WERI-Rb-1 (cell line): Measurements from ENCODE around the gene RELCH.

Experiments used
- DNase-seq: peaks from one replicate; pipeline ENCODE4 v3.0.0-alpha.2; 2020
- H3K27ac ChIP-seq: fragments of 250-450 bp; sonication (Bioruptor Pico); 2 replicates; pipeline ENCODE4 v1.5.1; 2020; ENCODE audit warnings: mild to moderate bottlenecking, moderate library complexity
- H3K27me3 ChIP-seq: fragments of 250-450 bp; sonication (Bioruptor Pico); 2 replicates; pipeline ENCODE4 v1.5.1; 2021; ENCODE audit warnings: mild to moderate bottlenecking, low read depth, moderate library complexity; ENCODE audit not compliant: insufficient read depth, severe bottlenecking
- H3K36me3 ChIP-seq: fragments of 250-450 bp; sonication (Bioruptor Pico); 2 replicates; pipeline ENCODE4 v1.5.1; 2020; ENCODE audit warnings: mild to moderate bottlenecking, moderate library complexity
- H3K4me3 ChIP-seq: 2 replicates; pipeline ENCODE4 v1.5.1; 2011; ENCODE audit warnings: low read depth, mild to moderate bottlenecking, control low read depth, low read length
- H3K9me3 ChIP-seq: fragments of 250-450 bp; sonication (Bioruptor Pico); 2 replicates; pipeline ENCODE4 v1.5.1; 2021; ENCODE audit warnings: mild to moderate bottlenecking, moderate library complexity; ENCODE audit not compliant: severe bottlenecking
- TF ChIP-seq, protein P1 (sequence below): IDR thresholded peaks from 2 replicates; pipeline ENCODE4 v1.5.1; 2011; ENCODE audit warnings: low read depth, mild to moderate bottlenecking, control low read depth, inconsistent platforms, low read length

RELCH gene

GRCh38 chr18:62226047-62226446 is 39.0 kb downstream of the RELCH start:
- H3K9me3 ChIP-seq: no peaks in the 10 kb centered on the region
- H3K27me3 ChIP-seq: no peaks in the 10 kb centered on the region
- no peak for DNase-seq
- TF ChIP-seq, protein P1, sequence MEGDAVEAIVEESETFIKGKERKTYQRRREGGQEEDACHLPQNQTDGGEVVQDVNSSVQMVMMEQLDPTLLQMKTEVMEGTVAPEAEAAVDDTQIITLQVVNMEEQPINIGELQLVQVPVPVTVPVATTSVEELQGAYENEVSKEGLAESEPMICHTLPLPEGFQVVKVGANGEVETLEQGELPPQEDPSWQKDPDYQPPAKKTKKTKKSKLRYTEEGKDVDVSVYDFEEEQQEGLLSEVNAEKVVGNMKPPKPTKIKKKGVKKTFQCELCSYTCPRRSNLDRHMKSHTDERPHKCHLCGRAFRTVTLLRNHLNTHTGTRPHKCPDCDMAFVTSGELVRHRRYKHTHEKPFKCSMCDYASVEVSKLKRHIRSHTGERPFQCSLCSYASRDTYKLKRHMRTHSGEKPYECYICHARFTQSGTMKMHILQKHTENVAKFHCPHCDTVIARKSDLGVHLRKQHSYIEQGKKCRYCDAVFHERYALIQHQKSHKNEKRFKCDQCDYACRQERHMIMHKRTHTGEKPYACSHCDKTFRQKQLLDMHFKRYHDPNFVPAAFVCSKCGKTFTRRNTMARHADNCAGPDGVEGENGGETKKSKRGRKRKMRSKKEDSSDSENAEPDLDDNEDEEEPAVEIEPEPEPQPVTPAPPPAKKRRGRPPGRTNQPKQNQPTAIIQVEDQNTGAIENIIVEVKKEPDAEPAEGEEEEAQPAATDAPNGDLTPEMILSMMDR: no peak
- no peak overlapping the region for H3K27ac ChIP-seq
- no peak overlapping the region for H3K4me3 ChIP-seq
- H3K36me3 ChIP-seq: peaks cover 57% of the 10 kb centered on the region

DNA sequence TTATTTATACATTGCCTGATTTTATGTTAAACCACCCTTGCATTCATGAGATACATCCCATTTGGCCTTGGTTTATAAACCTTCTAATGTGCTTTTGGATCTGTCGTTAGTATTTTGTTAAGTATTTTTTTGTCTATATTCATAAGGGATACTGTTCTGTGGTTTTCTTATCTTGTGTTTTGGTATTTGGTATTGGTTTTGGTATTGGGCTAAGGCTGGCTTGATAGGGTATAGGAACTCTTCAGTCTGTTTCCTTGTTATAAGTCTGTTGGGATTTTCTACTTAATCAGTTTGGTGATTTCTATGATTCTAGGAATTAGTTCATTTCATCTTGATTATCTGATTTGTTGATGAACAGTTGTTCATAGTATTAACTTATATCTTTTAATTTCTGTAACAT is 49.2 kb downstream of the RELCH start:
- TF ChIP-seq, protein P1: no peak
- no peaks in the 10 kb centered on the region for H3K27me3 ChIP-seq
- H3K27ac ChIP-seq: no peak overlapping the region
- H3K4me3 ChIP-seq: no peak overlapping the region
- H3K36me3 ChIP-seq: peaks cover 13% of the 10 kb centered on the region
- no peak for DNase-seq
- no peaks in the 10 kb centered on the region for H3K9me3 ChIP-seq

DNA sequence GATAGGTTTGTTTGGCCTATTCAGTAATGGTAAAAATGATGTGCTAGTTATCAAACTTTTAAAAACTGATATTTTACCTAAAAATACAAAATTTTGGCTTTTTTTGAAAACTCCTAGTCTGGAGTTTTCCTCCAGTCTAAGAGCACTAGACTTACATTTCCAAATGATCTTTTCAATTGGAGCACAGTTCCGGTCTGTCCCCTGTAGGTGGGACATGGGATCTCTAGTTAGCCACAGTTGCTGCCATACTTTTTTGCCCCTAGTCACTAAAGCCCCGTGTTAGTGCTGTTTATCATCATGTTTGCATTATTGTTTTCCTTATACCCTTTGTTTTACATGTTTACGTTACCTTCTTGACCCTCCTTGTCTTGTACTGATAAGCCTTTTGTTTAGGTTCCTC is 52.4 kb downstream of the RELCH start:
- H3K27ac ChIP-seq: no peak overlapping the region
- H3K27me3 ChIP-seq: no peaks in the 10 kb centered on the region
- no peaks in the 10 kb centered on the region for H3K9me3 ChIP-seq
- peaks cover 3% of the 10 kb centered on the region for H3K36me3 ChIP-seq
- no peak overlapping the region for H3K4me3 ChIP-seq
- TF ChIP-seq, protein P1: no peak
- no peak for DNase-seq

DNA sequence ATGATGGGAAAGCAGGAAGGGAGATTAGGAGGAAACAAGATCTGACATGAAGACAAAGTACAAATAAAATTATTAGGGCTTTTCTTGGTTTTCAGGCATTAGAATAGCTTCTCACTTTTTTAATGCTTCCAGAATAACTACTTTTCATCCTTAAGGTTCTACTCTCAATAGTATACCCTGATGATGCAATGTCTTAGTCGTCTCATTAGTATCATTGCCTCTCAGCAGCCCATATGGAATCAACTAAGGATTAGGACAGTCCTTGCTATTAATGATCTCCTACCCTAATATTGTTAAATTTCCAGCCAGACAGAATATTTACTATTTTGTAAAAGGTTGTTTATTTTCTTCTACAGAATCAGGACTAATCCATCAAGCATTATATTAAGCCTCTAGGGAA is 55.9 kb downstream of the RELCH start:
- Histone ChIP-seq H3K9me3 (no peaks in the 10 kb centered on the region), H3K27me3 (no peaks in the 10 kb centered on the region), H3K36me3 (no peaks in the 10 kb centered on the region), H3K27ac (no peak overlapping the region), H3K4me3 (no peak overlapping the region)
- no peak for DNase-seq
- TF ChIP-seq, protein P1: no peak

DNA sequence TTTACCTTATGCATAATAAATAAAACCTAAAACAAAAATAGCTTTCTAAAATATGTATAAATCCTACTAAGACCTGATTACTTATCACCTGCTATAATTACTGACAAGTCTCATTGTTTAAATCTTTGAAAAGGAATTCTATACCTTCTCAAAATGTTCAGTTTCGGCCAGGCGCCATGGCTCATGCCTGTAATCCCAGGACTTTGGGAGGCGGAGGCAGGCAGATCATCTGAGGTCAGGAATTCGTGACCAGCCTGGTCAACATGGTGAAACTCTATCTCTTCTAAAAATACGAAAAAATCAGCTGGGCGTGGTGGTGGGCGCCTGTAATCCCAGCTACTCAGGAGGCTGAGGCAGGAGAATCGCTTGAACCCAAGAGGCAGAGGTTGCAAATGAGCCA is 58.1 kb downstream of the RELCH start:
- Histone ChIP-seq H3K27ac (no peak overlapping the region), H3K4me3 (no peak overlapping the region), H3K9me3 (no peaks in the 10 kb centered on the region), H3K36me3 (no peaks in the 10 kb centered on the region), H3K27me3 (no peaks in the 10 kb centered on the region)
- TF ChIP-seq, protein P1: no peak
- no peak for DNase-seq

GRCh38 chr18:62245699-62246098 is 58.6 kb downstream of the RELCH start:
- Histone ChIP-seq H3K27ac (no peak overlapping the region), H3K4me3 (no peak overlapping the region), H3K27me3 (no peaks in the 10 kb centered on the region), H3K9me3 (no peaks in the 10 kb centered on the region), H3K36me3 (no peaks in the 10 kb centered on the region)
- TF ChIP-seq, protein P1: no peak
- DNase-seq: no peak
